H1 (cell line): ENCODE measurements around the gene TCF7L2.

ENCODE experiments used
- BCL11A ChIP-seq, 2 experiments: IDR thresholded peaks; one replicate each; pipeline ENCODE4 v1.6.1; 2011; ENCODE audit warnings: low read depth in 2 of 2, low read length in 2 of 2, mild to moderate bottlenecking in 2 of 2
- CREB1 ChIP-seq: IDR thresholded peaks from 2 replicates; pipeline ENCODE4 v1.6.1; 2012; ENCODE audit warnings: inconsistent platforms
- EGR1 ChIP-seq: IDR thresholded peaks from 2 replicates; pipeline ENCODE4 v1.6.1; 2011; ENCODE audit warnings: low read depth, low read length, borderline replicate concordance
- EZH2 ChIP-seq: fragments of 200-600 bp; sonication (generic); IDR thresholded peaks from 2 replicates; pipeline ENCODE4 v1.7.1; 2012; ENCODE audit warnings: low read depth, mild to moderate bottlenecking, moderate library complexity, low read length, inconsistent platforms; ENCODE audit not compliant: severe bottlenecking
- HDAC6 ChIP-seq: IDR thresholded peaks from one replicate; pipeline ENCODE4 v1.7.1; 2012; ENCODE audit warnings: low read depth, mild to moderate bottlenecking, inconsistent platforms, low read length, moderate library complexity
- POLR2A ChIP-seq, 2 experiments: IDR thresholded peaks; 1 replicate in 1 of 2; 2 replicates in 1 of 2; pipeline ENCODE4 v1.6.1; 2011; ENCODE audit warnings: low read depth in 2 of 2, low read length in 2 of 2, mild to moderate bottlenecking in 2 of 2; ENCODE audit errors: control extremely low read depth in 1 of 2
- POLR2AphosphoS5 ChIP-seq: IDR thresholded peaks from 2 replicates; pipeline ENCODE4 v1.6.1; 2011; ENCODE audit warnings: low read depth, low read length
- RFX5 ChIP-seq: IDR thresholded peaks from 2 replicates; pipeline ENCODE4 v1.6.1; 2011; ENCODE audit warnings: low read depth, low read length, improper control_type of control experiment, borderline replicate concordance
- TCF12 ChIP-seq: IDR thresholded peaks from 2 replicates; pipeline ENCODE4 v1.6.1; 2011; ENCODE audit warnings: low read depth, mild to moderate bottlenecking, low read length
- ZNF274 ChIP-seq: IDR thresholded peaks from 2 replicates; pipeline ENCODE4 v1.7.0; 2012; ENCODE audit warnings: low read length, borderline replicate concordance; ENCODE audit errors: extremely low read depth
- TF ChIP-seq, protein P1 (sequence below), 3 experiments: IDR thresholded peaks; 1 replicate in 2 of 3; 2 replicates in 1 of 3; pipeline versions ENCODE4 v1.5.1 to v1.6.1; 2011; ENCODE audit warnings: low read length in 3 of 3, mild to moderate bottlenecking in 3 of 3, inconsistent platforms in 2 of 3, low read depth in 1 of 3, moderate library complexity in 1 of 3; ENCODE audit not compliant: insufficient read depth in 1 of 3; ENCODE audit errors: control extremely low read depth in 1 of 3

DNA sequence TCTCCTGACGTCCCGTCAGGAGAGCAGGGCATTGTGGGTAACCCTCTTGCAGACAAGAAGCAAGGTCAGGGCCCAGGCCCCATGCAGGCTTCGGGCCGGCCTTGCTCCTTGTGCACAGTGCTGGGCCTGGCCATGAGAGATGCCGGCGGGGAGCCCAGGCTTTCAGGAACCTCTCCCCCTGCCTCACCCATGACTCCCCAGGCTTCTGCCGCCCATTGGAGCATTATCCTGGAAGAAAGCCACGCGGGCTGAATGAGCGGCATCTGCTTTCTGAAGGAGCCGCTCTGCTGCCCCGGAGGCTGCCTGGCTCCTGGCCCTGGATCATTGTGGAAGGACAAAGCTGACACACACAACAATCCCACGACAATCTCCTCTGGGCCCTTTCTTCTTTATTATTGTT is 233.5 kb downstream of the TCF7L2 start:
- TF ChIP-seq TCF12 (no peak), EGR1 (no peak), RFX5 (no peak), CREB1 (no peak), ZNF274 (no peak), POLR2AphosphoS5 (no peak), BCL11A (IDR thresholded peaks at IDR 0.05; ENCODE audit: low read depth in 2 of 2, low read length in 2 of 2) (no peak), EZH2 (no peak), HDAC6 (no peak), POLR2A (IDR thresholded peaks at IDR 0.05; ENCODE audit: control extremely low read depth in 1 of 2, low read depth in 2 of 2, low read length in 2 of 2) (no peak)
- TF ChIP-seq, protein P1, sequence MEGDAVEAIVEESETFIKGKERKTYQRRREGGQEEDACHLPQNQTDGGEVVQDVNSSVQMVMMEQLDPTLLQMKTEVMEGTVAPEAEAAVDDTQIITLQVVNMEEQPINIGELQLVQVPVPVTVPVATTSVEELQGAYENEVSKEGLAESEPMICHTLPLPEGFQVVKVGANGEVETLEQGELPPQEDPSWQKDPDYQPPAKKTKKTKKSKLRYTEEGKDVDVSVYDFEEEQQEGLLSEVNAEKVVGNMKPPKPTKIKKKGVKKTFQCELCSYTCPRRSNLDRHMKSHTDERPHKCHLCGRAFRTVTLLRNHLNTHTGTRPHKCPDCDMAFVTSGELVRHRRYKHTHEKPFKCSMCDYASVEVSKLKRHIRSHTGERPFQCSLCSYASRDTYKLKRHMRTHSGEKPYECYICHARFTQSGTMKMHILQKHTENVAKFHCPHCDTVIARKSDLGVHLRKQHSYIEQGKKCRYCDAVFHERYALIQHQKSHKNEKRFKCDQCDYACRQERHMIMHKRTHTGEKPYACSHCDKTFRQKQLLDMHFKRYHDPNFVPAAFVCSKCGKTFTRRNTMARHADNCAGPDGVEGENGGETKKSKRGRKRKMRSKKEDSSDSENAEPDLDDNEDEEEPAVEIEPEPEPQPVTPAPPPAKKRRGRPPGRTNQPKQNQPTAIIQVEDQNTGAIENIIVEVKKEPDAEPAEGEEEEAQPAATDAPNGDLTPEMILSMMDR (IDR thresholded peaks at IDR 0.05; ENCODE audit: control extremely low read depth in 1 of 3, insufficient read depth in 1 of 3, low read depth in 1 of 3, low read length in 3 of 3), result no peak
